NCI-H1436 treated with DMSO at 0.1 percent for 48 hours (cell line): ENCODE measurements around the gene CCDC187.
"Not testable (repeated sequence)": the region's sequence is repeated elsewhere in the genome, so short reads cannot be mapped to it uniquely, and the experiment has no call there.

Experiments
- DNase-seq: peaks from one replicate; lab custom pipeline; 2025; lab: John Stamatoyannopoulos, UW

CCDC187 gene

GRCh38 chr9:136266641-136267040 lies 37.3 kb downstream of the CCDC187 start:
- not testable (repeated sequence) for DNase-seq

- no peak for DNase-seq
Measured at GRCh38 chr9:136265561-136266355, 38.1 kb downstream of the CCDC187 start.

- no peak for DNase-seq
Measured at GRCh38 chr9:136264441-136265405, 39.2 kb downstream of the CCDC187 start.

GRCh38 chr9:136264031-136264430 lies 39.9 kb downstream of the CCDC187 start:
- no peak for DNase-seq

- no peak for DNase-seq
Measured at GRCh38 chr9:136262671-136263178, 41.2 kb downstream of the CCDC187 start.

- no peak for DNase-seq
Measured at GRCh38 chr9:136261686-136262430, 42.0 kb downstream of the CCDC187 start.

- no peak for DNase-seq
Measured at GRCh38 chr9:136260936-136261472, 42.9 kb downstream of the CCDC187 start.

GRCh38 chr9:136260521-136260920 lies 43.4 kb downstream of the CCDC187 start:
- DNase-seq: no peak

GRCh38 chr9:136259836-136260235 lies 44.1 kb downstream of the CCDC187 start:
- DNase-seq: no peak

- DNase-seq: no peak
Measured at GRCh38 chr9:136259517-136259813, 44.4 kb downstream of the CCDC187 start.

GRCh38 chr9:136258786-136259516 lies 44.9 kb downstream of the CCDC187 start:
- no peak for DNase-seq

- no peak for DNase-seq
Measured at GRCh38 chr9:136258299-136258625, 45.6 kb downstream of the CCDC187 start.

GRCh38 chr9:136257381-136258298 lies 46.3 kb downstream of the CCDC187 start:
- DNase-seq: no peak

- DNase-seq: no peak
Measured at GRCh38 chr9:136255896-136256890, 47.7 kb downstream of the CCDC187 start.

GRCh38 chr9:136255166-136255538 lies 48.7 kb downstream of the CCDC187 start:
- no peak for DNase-seq

- no peak for DNase-seq
Measured at GRCh38 chr9:136254381-136255165, 49.3 kb downstream of the CCDC187 start.

GRCh38 chr9:136253246-136254130 lies 50.4 kb downstream of the CCDC187 start:
- DNase-seq: no peak
